Head of caudate nucleus (tissue), 42 donors: ENCODE measurements around the gene KCTD5.
"Not testable (repeated sequence)": the region's sequence is repeated elsewhere in the genome, so short reads cannot be mapped to it uniquely, and the experiment has no call there.

ENCODE experiments used
- DNase-seq, 42 donors: peaks; one replicate each; pipeline versions ENCODE4 v3.0.0 to v3.0.0-alpha.2; 2020 to 2021; ENCODE audit warnings: mixed read lengths in 7 of 42
- intact Hi-C: fragments of 100-400 bp; cut with DNase I; formaldehyde crosslinking; loops from one replicate; pipeline ENCODE4 v1.15.0; 2022

KCTD5 gene

DNA sequence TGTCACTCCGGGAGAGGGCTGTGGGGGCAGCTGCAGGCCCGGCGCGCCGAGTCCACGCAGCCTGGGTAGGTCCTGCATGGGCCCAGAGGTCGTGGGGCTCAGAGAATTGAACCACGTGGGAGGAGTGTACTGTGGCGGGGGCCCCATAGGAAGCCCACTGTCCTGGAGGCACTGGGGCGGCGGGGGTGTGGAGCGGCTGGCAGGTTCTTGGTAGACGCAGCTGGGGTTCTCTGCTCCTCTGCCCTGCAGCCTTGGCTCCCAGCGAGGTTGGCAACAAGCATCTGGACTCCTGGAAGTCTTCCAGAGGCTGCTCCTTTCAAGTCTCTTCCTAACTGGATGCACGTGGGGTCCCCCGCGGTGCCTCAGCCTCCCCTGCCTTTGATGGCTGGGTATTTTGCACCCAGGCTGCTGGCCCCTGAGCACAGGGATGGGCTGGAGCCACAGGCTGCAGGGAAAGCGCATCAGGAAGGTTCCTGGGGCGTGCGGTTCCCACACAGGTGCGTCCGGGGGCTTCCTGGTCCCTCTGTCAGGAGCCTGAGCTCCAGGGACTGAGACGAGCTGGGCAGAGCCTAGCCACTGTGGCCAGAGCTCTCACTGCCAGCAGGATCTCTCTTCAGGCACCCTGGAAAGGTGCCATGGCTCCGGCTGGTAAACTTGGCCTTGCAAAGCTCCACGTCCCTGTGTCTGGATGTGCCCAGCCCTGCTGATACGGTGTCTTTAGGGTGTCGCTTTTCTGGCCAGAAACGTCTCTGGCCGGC is 9.3 kb downstream of the KCTD5 start:
- peak in 28 of 42 donors; percentile 14 to 73 (median 40) for DNase-seq
- intact Hi-C loops, result no loop called here

DNA sequence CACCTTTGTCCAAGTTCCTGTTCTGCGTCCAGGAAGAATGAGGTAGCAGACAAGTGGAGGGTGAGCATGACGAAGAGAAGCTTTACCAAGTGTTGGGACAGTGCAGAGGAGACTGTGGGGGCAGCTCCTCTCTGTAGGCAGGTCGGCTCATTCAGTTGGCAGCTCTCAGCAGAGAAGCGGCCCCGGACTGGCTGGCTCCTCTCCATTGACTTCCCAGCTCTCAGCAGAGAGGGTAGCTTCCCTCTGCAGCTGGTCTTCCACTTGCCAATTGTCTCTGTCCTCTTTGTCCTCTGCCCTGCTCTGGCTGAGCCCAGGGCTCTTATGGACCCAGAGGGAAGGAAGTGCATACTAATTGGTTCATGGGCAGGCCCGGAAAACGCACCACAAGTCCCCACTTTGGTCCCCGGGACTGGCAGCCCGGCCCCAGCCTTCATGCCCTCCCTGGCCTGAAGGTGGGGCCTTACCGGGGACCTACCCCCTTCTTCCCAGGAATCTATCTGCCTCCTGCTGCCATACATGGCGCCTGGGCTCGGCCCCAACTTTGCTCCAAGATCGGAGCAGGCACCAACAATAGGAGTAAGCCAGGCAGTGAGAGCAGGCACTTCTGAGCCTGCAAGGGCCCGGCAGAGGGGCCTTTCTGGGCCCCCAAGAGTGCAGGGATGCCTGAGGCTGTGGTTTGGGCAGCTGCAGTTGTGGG is 10.1 kb downstream of the KCTD5 start:
- intact Hi-C loops, result no loop called here
- DNase-seq, result peak; percentile 56 to 93 (median 82)

DNA sequence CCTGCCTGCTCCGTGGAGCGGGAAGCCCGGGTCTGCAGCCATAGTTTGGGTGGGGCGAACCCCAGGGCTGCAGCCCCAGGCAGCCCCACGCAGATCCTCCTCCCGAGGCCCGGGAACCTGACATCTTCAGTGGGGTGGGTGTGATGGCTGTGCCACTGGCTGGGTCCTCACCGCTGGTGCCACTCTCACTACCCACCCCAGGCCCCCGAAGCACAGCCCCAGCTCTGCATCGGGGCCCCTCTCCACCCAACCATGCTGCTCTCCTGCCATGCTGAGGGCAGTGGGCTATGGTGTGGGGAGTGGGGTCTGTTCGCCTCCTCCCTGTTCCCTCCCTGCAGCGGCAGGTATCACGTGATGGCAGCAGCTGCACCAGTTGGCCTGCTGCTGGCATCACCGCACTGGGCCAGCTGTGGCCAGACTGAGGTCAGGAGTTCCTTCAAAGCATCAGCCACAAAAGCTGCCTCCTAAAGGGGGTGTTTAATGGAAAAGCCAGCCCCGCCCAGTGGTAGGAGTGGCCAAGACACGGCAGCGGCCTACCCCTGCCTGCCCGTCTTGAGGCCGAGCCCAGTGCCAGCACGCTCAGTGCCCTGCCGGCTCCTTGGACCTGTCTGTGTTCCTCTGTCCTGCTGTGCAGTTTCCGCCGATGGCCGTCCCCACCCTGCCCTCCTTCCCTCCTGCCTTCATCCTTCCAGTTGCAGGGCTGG is 10.8 kb downstream of the KCTD5 start:
- DNase-seq, result peak; percentile 46 to 89 (median 78)
- intact Hi-C loops, result no loop called here

DNA sequence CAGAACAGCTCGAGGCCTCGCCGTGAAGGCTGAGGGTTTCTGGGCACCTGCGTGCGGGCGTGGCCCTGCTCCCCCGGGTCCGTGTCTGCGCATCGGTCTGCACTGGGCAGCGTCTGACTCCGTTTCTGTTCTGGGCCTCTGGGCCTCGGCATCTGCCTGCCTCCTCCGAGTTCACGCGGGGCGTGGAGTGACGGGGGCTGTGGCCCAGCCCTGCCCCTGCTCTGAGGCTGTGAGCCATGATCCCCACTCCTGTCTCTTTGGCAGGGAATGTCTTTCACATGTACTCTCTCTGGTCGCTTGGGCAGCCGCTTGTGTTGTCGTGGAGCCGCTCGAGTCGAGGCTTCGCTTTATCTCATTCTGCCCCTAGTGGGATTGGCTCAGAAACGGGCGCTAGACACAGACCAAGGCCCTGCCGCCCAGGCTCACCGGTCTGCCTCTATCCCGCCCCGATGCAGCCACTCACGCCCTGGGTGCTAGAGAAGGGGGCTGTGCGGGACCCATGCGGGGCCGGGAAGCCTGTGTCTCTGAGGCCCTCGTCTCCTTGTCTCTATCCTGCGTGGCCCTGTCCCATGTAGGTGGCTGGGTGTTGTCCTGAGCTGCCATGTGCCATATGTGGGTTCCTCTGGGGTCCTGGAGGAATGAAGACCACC is 14.4 kb downstream of the KCTD5 start:
- DNase-seq, intact Hi-C loops: not testable (repeated sequence)

DNA sequence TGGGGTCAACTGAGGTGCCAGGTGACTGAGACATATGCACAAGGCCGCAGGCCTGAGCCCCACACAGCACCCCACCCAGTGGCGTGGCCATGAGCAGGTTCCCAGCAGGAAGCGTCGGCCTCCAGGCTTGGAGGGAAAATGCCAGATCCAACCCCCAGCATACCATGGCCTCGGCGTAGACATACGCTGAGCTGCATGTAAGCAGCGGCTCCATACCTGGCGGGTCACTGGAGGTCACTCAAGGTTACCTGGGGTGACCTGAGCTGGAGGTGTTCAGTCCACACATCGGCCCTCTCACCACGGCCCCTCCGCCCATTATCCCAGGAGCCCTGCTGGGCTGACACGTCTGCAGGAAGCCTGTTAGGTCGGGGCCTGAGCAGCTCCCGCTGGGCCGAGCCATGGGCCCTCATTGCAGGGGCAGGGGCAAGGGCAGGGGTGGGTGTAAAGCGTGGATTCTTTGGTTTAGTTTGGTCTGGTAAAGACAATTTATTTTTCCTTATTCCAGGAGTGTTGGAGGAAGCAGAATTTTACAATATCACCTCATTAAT is 15.2 kb downstream of the KCTD5 start:
- intact Hi-C loops, result no loop called here

DNA sequence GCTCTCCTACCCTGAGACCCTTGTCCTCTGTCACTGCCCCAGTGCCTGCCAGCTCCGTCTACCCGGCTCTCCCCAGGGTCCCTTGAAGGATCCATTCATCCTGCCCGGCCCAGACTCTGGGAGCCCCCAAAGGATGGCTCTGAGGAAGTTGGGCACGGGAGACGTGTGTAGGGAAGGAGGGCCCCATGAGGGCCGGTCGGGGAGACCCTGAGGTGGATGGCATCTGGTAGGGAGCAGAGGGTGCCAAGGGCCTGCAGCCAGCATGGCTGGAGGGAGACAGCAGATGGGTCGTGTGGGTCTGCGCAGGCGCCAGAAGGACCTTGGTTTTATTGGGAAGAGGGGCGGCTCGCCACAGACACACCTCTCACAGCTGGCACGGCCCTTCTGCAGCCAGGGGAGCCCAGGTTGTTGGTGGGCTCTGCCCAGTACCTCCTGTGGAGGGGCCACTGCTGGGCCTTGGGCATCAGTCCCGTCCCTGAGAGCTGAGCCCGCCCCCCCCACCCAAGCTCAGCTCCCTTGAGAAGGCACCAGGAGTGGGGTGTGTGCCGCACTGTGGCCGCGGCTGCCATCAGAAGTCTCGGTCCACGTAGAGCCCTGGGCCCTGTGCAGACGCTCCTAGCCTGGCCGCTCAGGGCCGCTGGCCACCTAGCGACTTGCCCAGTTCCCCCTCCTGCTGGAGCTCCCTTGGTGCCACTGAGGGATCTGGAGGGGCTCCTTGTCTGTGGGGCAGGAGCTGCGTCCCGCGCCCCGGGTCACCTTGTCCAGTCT is 16.0 kb downstream of the KCTD5 start:
- intact Hi-C loops, result no loop called here
- DNase-seq, result peak in 1 of 42 donors; percentile 1

More for the DNA sequence above, 15.2 kb downstream of the KCTD5 start:
- DNase-seq, result no peak

DNA sequence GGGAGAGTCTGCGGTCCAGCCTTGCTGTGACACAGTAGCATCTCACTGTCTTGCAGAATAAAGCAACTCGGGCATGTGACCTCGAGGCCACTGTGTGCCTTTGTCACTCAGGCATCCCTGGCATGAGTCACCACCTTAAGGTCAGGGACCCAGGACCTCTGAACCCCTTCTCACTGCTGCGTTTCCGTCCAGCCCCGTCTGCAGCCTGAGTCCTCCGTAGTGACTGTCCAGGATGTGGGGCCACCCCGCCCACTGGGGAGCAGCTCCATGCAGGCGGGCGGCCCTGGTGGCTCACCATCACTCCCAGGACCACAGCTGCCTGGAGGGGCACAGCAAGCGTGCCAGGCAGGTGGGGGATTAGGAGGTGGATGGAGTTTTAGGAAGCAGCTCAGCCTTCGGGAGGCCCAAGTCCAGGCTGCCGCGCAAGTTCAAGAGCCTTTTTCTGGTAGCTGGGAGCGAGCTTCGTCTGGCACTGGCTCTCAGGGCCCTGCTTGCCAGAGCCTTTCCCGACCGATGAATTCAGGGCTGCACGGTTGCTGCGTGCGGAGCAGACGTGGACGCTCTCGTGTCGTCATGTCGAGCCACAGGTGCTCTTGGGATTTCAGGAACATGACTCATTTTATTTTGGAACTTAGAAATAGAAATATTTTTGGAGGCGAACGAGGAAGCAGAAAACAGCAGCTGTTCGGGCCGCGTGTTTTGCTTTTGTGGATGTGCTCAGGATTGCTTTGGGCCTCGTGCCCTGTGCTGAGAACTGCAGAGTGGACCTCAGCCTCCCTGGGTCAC is 16.8 kb downstream of the KCTD5 start:
- DNase-seq, result peak in 1 of 42 donors; percentile 1
- intact Hi-C loops, result no loop called here

DNA sequence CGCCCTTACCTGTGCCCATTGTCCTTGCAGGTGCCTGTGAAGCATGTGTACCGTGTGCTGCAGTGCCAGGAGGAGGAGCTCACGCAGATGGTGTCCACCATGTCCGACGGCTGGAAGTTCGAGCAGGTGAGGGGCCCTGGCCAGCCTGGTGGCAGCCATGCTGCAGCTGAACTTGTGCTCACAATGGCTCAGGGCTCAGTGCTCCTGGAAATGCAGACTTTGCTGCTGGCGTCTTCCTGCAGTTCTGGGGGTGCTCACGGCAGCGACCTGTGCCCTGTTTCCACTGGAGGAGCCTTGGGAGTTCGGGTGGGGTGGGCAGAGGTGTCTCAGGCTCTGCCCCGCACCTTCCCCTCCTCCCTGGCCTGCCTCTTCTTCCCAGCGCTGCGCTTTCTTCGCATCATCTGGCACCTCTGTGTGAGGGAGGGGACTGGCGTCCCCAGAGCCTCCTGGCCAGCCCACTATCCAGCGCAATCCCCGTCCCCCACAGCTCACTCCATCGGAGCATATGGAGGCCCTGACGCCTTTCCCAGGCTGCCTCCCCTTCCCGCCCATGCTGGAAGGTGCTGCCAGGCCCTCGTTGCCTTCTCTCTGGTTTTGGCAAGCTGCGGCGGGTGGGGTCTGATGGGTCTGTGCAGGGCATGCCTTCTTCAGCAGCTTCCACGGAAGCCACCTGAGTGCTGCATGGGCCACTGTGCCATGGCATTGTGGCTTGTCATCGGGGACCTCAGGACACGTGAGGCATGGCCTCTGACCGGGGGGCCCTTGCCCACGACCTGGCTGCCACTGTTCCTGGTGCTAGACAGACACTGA is 17.7 kb downstream of the KCTD5 start:
- intact Hi-C loops, result no loop called here
- peak in 1 of 42 donors; percentile 0 for DNase-seq

DNA sequence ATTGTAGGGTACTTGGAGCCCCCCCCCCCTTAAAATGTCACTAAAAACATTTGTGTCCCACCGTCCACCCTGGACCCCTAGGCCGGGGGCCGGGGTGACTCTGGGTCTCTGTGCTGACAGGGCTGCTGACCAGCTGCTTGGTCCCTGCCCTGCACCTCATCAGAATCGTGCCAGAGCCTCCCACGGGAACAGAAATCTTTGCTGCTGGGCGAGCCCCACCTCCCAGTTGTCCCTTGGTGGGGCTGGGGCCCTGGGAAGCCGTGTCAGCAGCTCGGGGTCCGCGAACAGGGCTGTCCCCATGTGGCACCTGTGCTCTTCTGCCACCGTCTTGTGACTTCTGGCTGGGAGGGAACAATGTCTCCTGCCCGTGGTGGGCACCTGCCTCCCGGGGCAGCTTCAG is 18.5 kb downstream of the KCTD5 start:
- intact Hi-C loops, result no loop called here
- DNase-seq, result peak in 1 of 42 donors; percentile 1

DNA sequence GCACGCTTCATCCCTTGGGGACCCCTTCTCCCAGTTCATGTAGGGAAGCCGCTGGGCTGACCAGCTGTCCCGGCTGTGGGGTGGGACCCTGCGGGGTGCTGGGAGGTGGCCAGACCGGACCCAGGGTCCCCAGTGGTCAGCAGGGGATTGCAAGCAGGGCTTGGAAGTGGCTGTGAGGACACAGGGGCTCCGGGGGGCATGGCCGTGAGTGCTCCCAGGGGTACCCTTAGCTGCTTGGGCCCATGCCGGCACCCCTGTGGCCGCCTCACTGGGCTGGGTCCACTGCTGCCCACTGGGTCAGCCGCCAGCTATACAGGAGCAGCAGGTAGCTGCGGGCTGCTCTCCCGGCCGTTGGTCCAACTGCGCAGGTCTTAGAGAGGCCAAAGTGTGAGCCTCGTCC is 18.9 kb downstream of the KCTD5 start:
- intact Hi-C loops, result no loop called here
- no peak for DNase-seq

DNA sequence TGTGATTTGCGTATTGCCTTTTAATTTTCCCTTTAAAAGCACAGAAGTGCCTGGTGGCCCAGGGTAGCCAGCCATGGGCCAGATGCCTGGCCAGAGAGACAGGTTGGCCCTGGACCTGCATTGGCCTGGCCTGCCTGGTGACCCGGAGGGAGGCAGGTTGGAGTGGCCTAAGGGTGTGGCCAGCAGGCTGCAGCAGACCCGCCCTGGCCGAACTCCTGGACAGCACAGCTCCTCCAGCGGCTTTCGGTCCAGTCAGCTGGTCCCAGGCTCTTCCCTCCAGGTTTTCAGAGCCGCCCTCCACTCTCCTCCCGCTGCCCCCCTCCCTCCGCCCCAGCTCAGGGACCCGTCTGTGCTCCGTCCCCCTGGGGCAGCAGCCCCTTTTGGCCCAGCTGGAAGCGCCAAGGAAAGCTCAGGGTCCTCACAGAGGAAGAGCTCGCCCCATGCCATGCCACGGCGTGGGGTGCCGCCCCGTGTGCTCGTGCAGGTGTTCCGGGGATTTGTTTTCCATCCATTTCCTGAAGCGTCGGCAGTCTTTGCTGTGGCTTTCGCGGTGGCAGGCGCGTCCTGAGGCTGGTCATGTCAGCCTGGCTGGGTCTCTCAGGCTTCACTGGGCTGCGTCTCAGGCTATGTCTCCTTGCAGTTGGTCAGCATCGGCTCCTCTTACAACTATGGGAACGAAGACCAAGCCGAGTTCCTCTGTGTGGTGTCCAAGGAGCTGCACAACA is 19.6 kb downstream of the KCTD5 start:
- no peak for DNase-seq
- intact Hi-C loops, result no loop called here

DNA sequence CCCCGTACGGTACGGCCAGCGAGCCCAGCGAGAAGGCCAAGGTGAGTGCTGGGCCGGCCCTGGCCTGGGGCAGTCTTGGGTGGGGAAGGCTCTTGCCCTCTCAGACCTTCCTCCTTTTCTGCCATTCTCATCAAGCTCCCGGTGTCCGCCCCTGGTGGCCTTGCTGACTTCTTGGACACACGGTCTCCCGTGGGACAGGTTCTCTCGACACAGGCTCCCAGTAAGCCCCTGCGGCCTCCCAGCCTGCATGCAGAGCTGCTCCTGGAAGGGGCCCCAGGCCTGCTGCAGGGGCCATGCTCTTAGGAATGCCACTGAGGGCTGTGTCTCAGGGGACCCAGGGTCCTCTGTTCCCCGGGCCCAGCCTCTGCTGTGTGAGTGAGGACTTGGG is 20.1 kb downstream of the KCTD5 start:
- DNase-seq, result no peak
- intact Hi-C loops, result no loop called here

DNA sequence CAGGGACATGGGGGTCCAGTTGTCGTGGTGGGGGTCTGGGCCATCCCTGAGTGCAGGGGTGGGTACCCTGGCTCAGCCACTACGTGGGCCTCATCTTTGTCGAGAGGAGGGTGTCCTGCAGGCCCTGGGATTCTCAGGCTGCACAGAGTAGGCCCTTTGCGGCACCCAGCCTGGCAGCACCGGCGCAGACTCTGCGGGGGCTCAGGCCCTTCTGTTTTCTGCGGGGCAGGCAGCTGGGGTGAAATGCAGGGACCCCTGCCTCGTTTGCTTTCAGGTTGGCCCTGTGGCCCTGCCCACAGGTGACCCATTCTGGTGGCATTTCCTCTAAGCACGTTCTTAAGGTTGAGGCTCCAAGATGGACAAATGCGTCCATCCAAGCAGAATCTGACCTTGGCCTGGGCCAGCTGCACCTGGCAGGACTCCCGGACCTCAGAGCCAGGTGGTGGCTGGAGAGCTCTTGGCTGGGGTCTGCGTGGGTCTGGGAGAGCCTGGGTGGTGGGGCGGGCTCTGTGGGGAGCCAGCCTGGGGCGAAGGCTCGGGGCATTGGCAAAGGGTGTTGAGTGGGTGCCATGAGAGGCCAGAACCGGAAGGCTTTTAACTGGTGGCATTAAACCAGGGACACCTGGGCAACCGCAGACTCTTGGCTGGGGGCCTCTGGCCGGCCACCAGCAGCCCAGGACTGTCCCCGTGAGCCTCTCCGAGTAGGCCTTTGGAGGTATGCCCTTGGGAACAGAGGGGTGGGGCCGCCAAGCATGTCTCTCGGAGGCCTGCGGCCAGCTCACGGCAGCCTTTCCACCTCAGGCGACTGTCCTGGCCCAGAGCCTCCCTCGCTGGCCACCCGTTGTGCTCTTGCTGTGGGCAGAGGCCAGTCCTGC is 20.8 kb downstream of the KCTD5 start:
- intact Hi-C loops, result no loop called here
- DNase-seq, result peak in 15 of 42 donors; percentile 22 to 56 (median 41)

DNA sequence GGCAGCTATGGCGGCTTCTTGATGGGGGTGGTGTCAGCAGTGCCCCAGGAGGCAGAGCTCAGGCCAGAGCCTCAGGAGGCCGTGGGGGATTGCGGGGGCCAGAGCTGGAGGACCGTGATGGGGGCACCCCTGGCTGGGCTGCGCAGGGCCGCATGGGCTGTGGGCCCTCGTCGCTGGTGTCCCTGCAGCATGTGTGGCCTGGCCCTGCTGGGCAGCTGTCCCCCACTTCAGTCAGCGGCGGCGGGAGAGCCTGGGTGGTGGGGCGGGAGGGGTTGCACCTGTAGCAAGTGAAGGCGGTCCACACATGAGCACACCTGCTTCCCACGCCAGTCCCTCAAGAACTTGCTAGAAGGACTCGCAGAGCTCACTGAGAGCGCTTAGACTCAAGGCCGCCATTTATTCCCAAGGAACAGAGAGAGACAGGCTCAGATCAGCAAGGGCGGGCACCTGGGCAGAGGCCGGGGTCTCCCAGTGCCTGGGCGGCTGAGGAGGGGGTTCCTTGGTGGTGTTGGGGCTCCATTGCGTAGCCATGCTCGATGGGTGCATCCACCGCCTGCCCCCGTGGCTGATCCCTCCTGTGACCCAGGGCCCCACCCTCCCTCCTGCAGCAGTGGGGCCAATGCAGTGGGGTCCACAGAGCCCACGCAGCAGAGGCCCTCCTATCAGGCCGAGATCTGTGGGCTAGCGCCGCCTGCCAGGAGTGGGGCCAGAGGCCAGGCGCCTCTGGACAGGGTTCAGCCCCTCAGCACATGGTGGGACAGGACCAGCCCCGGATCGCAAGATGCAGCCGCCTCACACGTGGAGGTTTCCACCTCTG is 22.1 kb downstream of the KCTD5 start:
- no peak for DNase-seq
- intact Hi-C loops, result no loop called here

DNA sequence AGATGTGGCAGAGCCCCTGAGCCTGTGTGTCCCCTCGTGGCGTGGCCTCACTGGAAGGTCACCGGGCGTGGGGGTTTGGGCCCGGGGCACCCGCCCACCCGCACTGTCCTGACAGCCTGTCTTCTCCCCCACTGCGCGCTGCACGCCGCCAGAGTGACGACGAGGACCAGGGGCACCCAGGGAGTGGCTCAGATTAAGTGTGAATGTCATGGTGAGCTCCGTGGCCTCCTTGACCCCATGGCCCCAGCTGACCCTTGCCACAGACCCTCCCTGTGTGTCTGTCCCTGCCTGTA is 22.6 kb downstream of the KCTD5 start:
- DNase-seq, result no peak

More for the DNA sequence above, 22.6 kb downstream of the KCTD5 start:
- intact Hi-C loops, result no loop called here
